SK-N-MC (cell line): ENCODE data around the gene VRTN.
A peak's percentile ranks its signal among the peaks of the same experiment; 100 is the strongest.
"Not testable (repeated sequence)": the region's sequence is repeated elsewhere in the genome, so short reads cannot be mapped to it uniquely, and the experiment has no call there.

Experiments used
- DNase-seq: peaks from one replicate; pipeline ENCODE4 v3.0.0-alpha.2; 2011; ENCODE audit warnings: low read depth, low spot score
- H3K27ac ChIP-seq: fragments of 200-600 bp; sonication (generic); 2 replicates; pipeline ENCODE4 v1.5.1; 2016; ENCODE audit warnings: mixed run types
- H3K36me3 ChIP-seq: fragments of 200-600 bp; sonication (generic); 2 replicates; pipeline ENCODE4 v1.6.1; 2017; ENCODE audit warnings: antibody characterized with exemption, low read length, mixed read lengths; ENCODE audit not compliant: insufficient read depth
- H3K4me3 ChIP-seq: fragments of 200-600 bp; sonication (generic); 2 replicates; pipeline ENCODE4 v1.5.1; 2016
- H3K9ac ChIP-seq: fragments of 200-600 bp; sonication (generic); 2 replicates; pipeline ENCODE4 v1.8.0; 2017; ENCODE audit warnings: mixed run types, mixed read lengths; ENCODE audit not compliant: insufficient read length
- H3K9me3 ChIP-seq: fragments of 200-600 bp; sonication (generic); 2 replicates; pipeline ENCODE4 v1.6.1; 2017; ENCODE audit warnings: low read depth, mild to moderate bottlenecking, antibody characterized with exemption, low read length, moderate library complexity, mixed read lengths
- EZH2 ChIP-seq: fragments of 200-600 bp; sonication (generic); IDR thresholded peaks from one replicate; pipeline ENCODE4 v1.6.1; 2017; ENCODE audit warnings: antibody characterized with exemption
- FOXP2 ChIP-seq: optimal IDR thresholded peaks from 2 replicates; pipeline ENCODE3; 2011; ENCODE audit warnings: mild to moderate bottlenecking, moderate library complexity; ENCODE audit not compliant: insufficient read depth; ENCODE audit errors: extremely low read length, control extremely low read depth
- POLR2AphosphoS5 ChIP-seq: IDR thresholded peaks from 2 replicates; pipeline ENCODE4 v1.6.1; 2012; ENCODE audit warnings: mild to moderate bottlenecking, low read depth, low read length, borderline replicate concordance

The VRTN gene

DNA sequence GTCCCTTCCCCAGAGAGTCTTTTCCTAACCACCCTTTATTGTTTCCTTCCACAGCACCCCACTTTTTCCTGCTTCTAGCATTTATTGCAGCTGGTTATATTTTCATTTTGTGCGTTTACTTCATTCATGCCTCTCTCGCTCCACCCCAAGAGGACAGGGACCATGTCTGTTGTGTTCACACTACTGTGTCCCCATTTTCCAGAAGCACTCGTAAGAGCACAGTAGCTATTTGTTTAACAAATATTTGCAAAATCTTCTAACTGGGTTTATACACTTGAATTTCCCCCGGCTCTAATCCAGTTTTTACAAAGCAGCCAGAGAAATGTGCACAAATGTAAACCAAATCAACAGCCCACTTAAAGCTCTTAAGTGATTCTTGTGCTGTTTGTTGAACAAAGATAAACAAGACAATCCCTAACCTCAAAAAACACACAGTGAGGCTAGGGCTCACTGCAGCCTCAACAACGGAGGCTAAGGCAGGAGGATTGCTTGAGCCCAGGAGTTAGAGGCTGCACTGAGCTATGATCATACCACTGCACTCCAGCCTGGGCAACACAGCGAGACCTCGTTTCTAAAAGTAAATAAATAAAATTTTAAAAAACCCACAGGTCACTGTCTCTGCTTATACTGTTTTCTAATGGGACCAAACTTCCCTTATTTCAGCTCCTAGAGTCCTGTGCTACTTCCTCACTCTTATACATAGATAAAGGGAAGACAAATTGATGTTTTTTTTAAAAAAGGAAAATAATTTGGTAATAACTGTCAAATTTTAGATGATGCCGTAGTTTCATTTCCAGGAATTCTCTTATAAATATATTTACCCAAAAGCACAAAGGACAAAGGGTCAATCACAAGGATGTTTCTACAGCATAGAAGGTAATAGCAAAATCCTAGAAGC, 38.9 kb upstream of the VRTN start:
- no peak overlapping the region for H3K27ac ChIP-seq
- no peak overlapping the region for H3K4me3 ChIP-seq
- H3K36me3 ChIP-seq, result no peaks in the 10 kb centered on the region
- H3K9ac ChIP-seq, result no peak overlapping the region
- TF ChIP-seq FOXP2 (no peak), POLR2AphosphoS5 (no peak), EZH2 (no peak)
- DNase-seq, result no peak
- no peaks in the 10 kb centered on the region for H3K9me3 ChIP-seq

DNA sequence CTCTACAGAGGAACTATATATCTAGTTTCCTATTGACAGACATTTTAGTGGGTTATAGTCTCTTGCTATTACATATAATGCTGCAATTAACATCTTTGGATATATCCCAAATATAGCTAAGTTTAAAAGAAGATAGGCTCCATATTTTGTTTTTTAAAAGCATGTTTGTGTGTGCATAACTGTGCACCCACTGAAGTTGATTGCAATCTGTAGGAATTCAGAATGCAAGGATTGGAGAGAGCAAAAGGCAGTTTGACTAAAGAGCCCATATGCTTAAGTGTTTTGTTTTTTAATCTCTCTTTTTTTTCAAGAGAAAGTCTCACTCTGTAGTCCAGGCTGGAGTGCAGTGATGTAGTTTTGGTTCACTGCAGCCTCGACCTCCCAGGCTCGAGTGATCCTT, 36.1 kb upstream of the VRTN start:
- Histone ChIP-seq H3K9me3 (no peaks in the 10 kb centered on the region), H3K4me3 (no peak overlapping the region), H3K9ac (no peak overlapping the region), H3K36me3 (no peaks in the 10 kb centered on the region), H3K27ac (no peak overlapping the region)
- DNase-seq, result no peak
- TF ChIP-seq FOXP2, result no peak
- no peak for TF ChIP-seq POLR2AphosphoS5
- no peak for TF ChIP-seq EZH2

DNA sequence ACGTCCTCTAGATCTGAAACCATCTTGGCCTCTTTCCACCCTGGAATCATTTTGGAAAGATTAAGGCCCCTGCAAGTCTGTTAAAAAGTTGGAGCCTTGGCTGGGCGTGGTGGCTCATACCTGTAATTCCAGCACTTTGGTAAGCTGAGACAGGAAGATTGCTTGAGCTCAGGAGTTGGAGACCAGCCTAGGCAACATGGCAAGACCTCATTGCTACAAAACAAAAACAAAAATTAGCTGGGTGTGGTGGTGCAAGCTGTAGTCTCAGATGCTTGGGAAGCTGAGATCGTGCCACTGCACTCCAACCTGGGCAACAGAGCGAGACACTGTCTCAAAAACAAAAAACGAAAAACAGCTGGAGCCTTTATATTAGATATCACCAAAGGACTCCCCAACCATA, 34.7 kb upstream of the VRTN start:
- Histone ChIP-seq H3K36me3 (no peaks in the 10 kb centered on the region), H3K9ac (no peak overlapping the region), H3K4me3 (no peak overlapping the region), H3K9me3 (no peaks in the 10 kb centered on the region), H3K27ac (no peak overlapping the region)
- DNase-seq, result no peak
- TF ChIP-seq FOXP2 (no peak), POLR2AphosphoS5 (no peak), EZH2 (no peak)

DNA sequence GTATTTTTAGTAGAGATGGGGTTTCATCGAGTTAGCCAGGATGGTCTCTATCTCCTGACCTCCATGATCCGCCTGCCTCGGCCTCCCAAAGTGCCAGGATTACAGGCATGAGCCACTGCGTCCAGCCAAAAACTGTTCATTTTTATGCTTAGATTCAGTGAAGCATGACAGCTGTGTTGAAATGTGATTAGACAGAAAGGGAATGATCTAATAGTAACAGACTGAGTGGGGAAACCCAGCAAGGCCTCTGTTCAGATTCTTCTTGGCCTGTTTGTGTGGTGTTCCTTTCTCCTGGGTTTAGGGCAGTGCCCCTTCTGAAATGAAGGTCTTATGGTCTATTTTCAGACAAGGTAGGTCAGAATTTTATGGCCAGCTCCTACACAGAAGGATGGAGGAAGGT, 33.7 kb upstream of the VRTN start:
- DNase-seq, result no peak
- Histone ChIP-seq H3K27ac (no peak overlapping the region), H3K4me3 (no peak overlapping the region), H3K36me3 (no peaks in the 10 kb centered on the region), H3K9ac (no peak overlapping the region), H3K9me3 (no peaks in the 10 kb centered on the region)
- TF ChIP-seq EZH2, result no peak
- TF ChIP-seq FOXP2, result no peak
- TF ChIP-seq POLR2AphosphoS5, result no peak

DNA sequence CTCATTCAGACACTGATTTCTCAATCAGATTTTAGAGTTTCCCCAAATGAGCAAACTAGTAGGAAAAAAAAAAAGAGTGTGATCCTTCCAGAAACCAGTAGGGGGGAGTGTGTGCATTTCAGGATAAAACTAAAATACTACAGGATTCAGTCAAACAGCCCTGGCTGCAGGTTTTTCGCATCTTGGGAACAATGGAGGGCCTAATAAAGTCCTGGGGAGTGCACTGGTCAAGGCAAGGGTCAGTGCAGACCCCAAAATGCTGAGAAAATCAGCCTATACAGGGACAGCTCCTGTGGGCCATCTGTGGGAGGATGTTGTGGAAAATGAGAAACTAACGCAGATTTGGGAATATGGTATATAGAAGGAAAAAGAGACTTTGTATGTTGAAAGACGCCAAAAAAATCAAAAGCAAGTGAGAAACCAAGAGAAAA, 23.3 kb upstream of the VRTN start:
- TF ChIP-seq POLR2AphosphoS5 (no peak), FOXP2 (no peak), EZH2 (no peak)
- Histone ChIP-seq H3K9ac (no peak overlapping the region), H3K27ac (no peak overlapping the region), H3K36me3 (no peaks in the 10 kb centered on the region), H3K4me3 (no peak overlapping the region), H3K9me3 (no peaks in the 10 kb centered on the region)
- peak; percentile 8 for DNase-seq

DNA sequence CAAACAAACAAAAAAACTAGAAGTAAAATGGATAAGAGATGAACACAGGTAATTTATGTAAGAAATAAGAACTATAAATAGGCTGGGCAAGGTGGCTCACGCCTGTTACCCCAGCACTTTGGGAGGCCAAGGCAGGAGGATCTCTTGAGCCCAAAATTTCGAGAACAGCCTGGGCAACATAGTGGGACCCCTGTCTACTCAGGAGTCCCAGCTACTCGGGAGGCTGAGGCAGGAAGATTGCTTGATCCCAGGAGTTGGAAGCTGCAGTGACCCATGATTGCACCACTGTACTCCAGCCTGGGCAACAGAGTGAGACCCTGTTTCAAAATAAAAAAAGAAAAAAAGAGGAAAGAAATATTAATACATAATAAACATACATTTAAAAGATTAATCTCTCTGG, 22.8 kb upstream of the VRTN start:
- H3K36me3 ChIP-seq, result no peaks in the 10 kb centered on the region
- no peak for DNase-seq
- no peak overlapping the region for H3K4me3 ChIP-seq
- H3K9me3 ChIP-seq, result no peaks in the 10 kb centered on the region
- H3K9ac ChIP-seq, result no peak overlapping the region
- no peak for TF ChIP-seq POLR2AphosphoS5
- no peak for TF ChIP-seq FOXP2
- TF ChIP-seq EZH2, result no peak
- no peak overlapping the region for H3K27ac ChIP-seq

DNA sequence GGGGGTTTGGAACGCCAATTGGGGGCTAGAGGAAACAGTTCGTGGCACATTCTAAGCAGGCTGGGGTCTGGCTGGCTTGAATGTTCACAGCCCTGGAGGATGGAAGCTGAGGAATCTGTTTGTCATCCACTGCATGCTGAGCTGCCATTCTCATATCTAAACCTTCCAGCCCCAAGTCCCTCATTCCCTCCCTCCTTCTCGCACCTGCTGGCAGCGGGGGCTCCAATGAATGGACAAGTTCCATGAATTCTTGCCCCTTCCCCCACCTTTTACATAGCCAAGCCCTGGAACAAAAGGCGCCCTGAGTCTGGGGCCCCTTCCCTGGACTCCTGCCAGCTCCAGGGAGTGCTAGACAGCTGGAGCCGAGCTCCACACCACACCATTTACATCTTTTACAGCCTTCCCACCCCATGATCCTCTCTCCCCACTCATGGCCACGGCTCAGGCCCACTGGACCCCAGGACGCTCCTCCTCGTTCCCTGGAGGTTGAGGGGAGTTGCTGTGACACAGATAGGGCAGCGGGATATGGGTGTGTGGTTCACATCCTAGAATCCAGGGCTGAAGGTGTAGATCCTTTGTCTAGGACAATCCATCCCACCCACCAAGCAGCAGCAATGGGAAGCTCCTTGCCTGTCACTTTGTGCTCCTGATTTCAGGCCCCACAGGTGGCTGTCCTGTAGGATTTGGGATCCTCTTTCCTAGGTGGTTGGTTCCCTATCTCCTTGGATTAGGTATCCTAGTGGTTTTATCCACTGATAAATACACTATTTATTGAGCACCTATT, 21.7 kb upstream of the VRTN start:
- 0 out of 2 replicates have a peak overlapping the region, but pooled peaks have one; percentile 7 for H3K4me3 ChIP-seq
- peak; percentile 8 for DNase-seq
- no peak overlapping the region for H3K9ac ChIP-seq
- TF ChIP-seq POLR2AphosphoS5 (no peak), EZH2 (no peak), FOXP2 (no peak)
- H3K27ac ChIP-seq, result peak overlapping the region; percentile 48; the same call in 1 of the 2 replicates
- no peaks in the 10 kb centered on the region for H3K9me3 ChIP-seq
- no peaks in the 10 kb centered on the region for H3K36me3 ChIP-seq

GRCh38 chr14:74329950-74330552, 18.2 kb upstream of the VRTN start:
- H3K36me3 ChIP-seq, H3K9me3 ChIP-seq, H3K27ac ChIP-seq, H3K4me3 ChIP-seq, DNase-seq, H3K9ac ChIP-seq: not testable (repeated sequence)
